GM12878 (cell line): ENCODE measurements around the gene SLC24A3. TPM values are rescaled to one million over a fixed set of nuclear protein-coding genes. Genes with fewer than 3 reads are reported as not detected.

ENCODE experiments used
- ATAC-seq: fragments of 200-7000 bp; cut with Tn5 transposase; 3 replicates; pipeline ENCODE4 v1.9.1; 2020; ENCODE audit warnings: mild to moderate bottlenecking, moderate library complexity
- BruUV-seq: library from RNA; stranded (reverse); fragments of 400-500 nt; replicated peaks from 2 replicates; lab custom pipeline; 2021; lab: Mats Ljungman, UMichigan
- CTCF ChIA-PET: fragments of 300-600 bp; sonication (Branson Sonifier 250); formaldehyde crosslinking; extraction: SDS; loops from one replicate; lab custom pipeline; 2021; ENCODE audit warnings: inconsistent platforms; lab: Yijun Ruan, JAX
- POLR2A ChIA-PET: fragments of 350-600 bp; formaldehyde crosslinking; extraction: SDS; loops from one replicate; lab custom pipeline; 2021; ENCODE audit warnings: inconsistent platforms; lab: Charles Lee
- RAD21 ChIA-PET: fragments of 300-600 bp; sonication (Branson Sonifier 250); formaldehyde crosslinking; loops from one replicate; lab custom pipeline; 2023; ENCODE audit warnings: antibody characterized with exemption; ENCODE audit not compliant: unreplicated experiment; lab: Charles Lee
- SMC1A ChIA-PET: fragments of 300-600 bp; sonication (Branson Sonifier 250); formaldehyde crosslinking; loops from one replicate; lab custom pipeline; 2023; ENCODE audit not compliant: unreplicated experiment, uncharacterized antibody; lab: Charles Lee
- DNase-seq: peaks from one replicate; pipeline ENCODE4 v3.0.0-alpha.2; 2011; ENCODE audit warnings: low read depth, low spot score
- FAIRE-seq: peaks from 3 replicates; lab custom pipeline; 2011; peaks lifted over from hg19 to GRCh38; lab: Jason Lieb, UNC
- H2AFZ ChIP-seq: 2 replicates; pipeline ENCODE4 v1.6.0; 2011; ENCODE audit warnings: low read depth, low read length, control low read depth; ENCODE audit not compliant: control insufficient read depth
- H3K27ac ChIP-seq: 2 replicates; pipeline ENCODE4 v1.5.1; 2011; ENCODE audit warnings: control low read depth; ENCODE audit not compliant: control insufficient read depth, insufficient read depth
- H3K27me3 ChIP-seq, 2 experiments: replicated peaks in 1 of 2; 2 replicates each; pipeline versions ENCODE4 v1.6.0 to v1.6.1; 2011; ENCODE audit warnings: low read length in 1 of 2; ENCODE audit not compliant: control insufficient read depth in 2 of 2, insufficient read depth in 2 of 2
- H3K36me3 ChIP-seq, 2 experiments: 2 replicates each; pipeline ENCODE4 v1.5.1; 2011; ENCODE audit warnings: low read length in 1 of 2; ENCODE audit not compliant: control insufficient read depth in 2 of 2, insufficient read depth in 2 of 2
- H3K4me1 ChIP-seq: 2 replicates; pipeline ENCODE4 v1.6.1; 2011; ENCODE audit warnings: mild to moderate bottlenecking, low read length, moderate library complexity, mixed read lengths; ENCODE audit not compliant: control insufficient read depth, insufficient read depth
- H3K4me2 ChIP-seq: 2 replicates; pipeline ENCODE4 v1.6.0; 2011; ENCODE audit warnings: control low read depth; ENCODE audit not compliant: control insufficient read depth, insufficient read depth
- H3K4me3 ChIP-seq: fragments of 200-600 bp; sonication (generic); 2 replicates; pipeline ENCODE4 v1.5.1; 2016
- H3K79me2 ChIP-seq: 2 replicates; pipeline ENCODE4 v1.6.0; 2011; ENCODE audit warnings: low read length; ENCODE audit not compliant: control insufficient read depth, insufficient read depth
- H3K9ac ChIP-seq: 2 replicates; pipeline ENCODE4 v1.8.0; 2011; ENCODE audit warnings: low read length, control low read depth, mixed read lengths; ENCODE audit not compliant: control insufficient read depth, insufficient read depth
- H3K9me3 ChIP-seq: replicated peaks from 3 replicates; pipeline ENCODE4 v1.5.1; 2011; ENCODE audit warnings: mild to moderate bottlenecking, low read length; ENCODE audit not compliant: control insufficient read depth, insufficient read depth
- H4K20me1 ChIP-seq: 2 replicates; pipeline ENCODE4 v1.6.0; 2011; ENCODE audit not compliant: control insufficient read depth, insufficient read depth
- CEBPB ChIP-seq, 2 experiments: fragments of 150-350 bp in 1 of 2; IDR thresholded peaks; 2 replicates each; pipeline ENCODE4 v1.6.1; 2012 to 2014; ENCODE audit warnings: low read depth in 2 of 2, low read length in 2 of 2, borderline replicate concordance in 1 of 2, inconsistent platforms in 1 of 2
- CEBPZ ChIP-seq: fragments of 150-350 bp; IDR thresholded peaks from 2 replicates; pipeline ENCODE4 v1.6.1; 2016; ENCODE audit warnings: low read depth, low read length
- CTCF ChIP-seq, 3 experiments: IDR thresholded peaks in 2 of 3; conservative IDR thresholded peaks in 1 of 3; 2 replicates each; pipeline ENCODE4 v1.5.1; 2011; ENCODE audit warnings: low read depth in 3 of 3, low read length in 3 of 3, mild to moderate bottlenecking in 3 of 3, control low read depth in 2 of 3, moderate library complexity in 2 of 3, inconsistent platforms in 1 of 3, mixed read lengths in 1 of 3; ENCODE audit not compliant: control insufficient read depth in 2 of 3, insufficient read depth in 1 of 3; ENCODE audit errors: extremely low read depth in 1 of 3
- E2F4 ChIP-seq: IDR thresholded peaks from 2 replicates; pipeline ENCODE4 v1.6.1; 2012; ENCODE audit warnings: low read depth, low read length, improper control_type of control experiment
- IKZF2 ChIP-seq, 2 experiments: fragments of 450-650 bp; IDR thresholded peaks; 2 replicates each; pipeline ENCODE4 v1.6.1; 2017; ENCODE audit warnings: mild to moderate bottlenecking in 2 of 2, moderate library complexity in 2 of 2
- KAT2A ChIP-seq: conservative IDR thresholded peaks from 2 replicates; pipeline ENCODE4 v1.6.1; 2011; ENCODE audit warnings: low read depth, low read length; ENCODE audit not compliant: control insufficient read depth
- MEF2B ChIP-seq: fragments of 450-650 bp; IDR thresholded peaks from 2 replicates; pipeline ENCODE4 v1.6.1; 2018; ENCODE audit warnings: mild to moderate bottlenecking, moderate library complexity; ENCODE audit not compliant: partially characterized antibody, poor library complexity, severe bottlenecking
- PAX5 ChIP-seq: IDR thresholded peaks from 2 replicates; pipeline ENCODE4 v1.6.1; 2011; ENCODE audit warnings: low read depth, low read length, borderline replicate concordance
- SMC3 ChIP-seq: IDR thresholded peaks from 2 replicates; pipeline ENCODE4 v1.6.1; 2011; ENCODE audit warnings: low read length, improper control_type of control experiment, borderline replicate concordance
- STAT1 ChIP-seq: fragments of 450-650 bp; conservative IDR thresholded peaks from 2 replicates; pipeline ENCODE4 v1.6.1; 2014; ENCODE audit warnings: antibody characterized with exemption, mild to moderate bottlenecking
- YY1 ChIP-seq: IDR thresholded peaks from 2 replicates; pipeline ENCODE4 v1.6.1; 2011; ENCODE audit warnings: low read depth, mild to moderate bottlenecking, low read length
- ZNF274 ChIP-seq: IDR thresholded peaks from one replicate; pipeline ENCODE4 v1.8.0; 2011; ENCODE audit not compliant: insufficient read length, insufficient read depth
- WGBS: methylation state at CpG from one replicate; pipeline ENCODE4 v1.1.6; 2016; ENCODE audit warnings: low lambda C conversion rate; ENCODE audit not compliant: insufficient replicate concordance, insufficient coverage; ENCODE audit errors: missing lambda C conversion rate; 5-methylcytosine and 5-hydroxymethylcytosine counted together
- in situ Hi-C: fragments of 300-500 bp; cut with MboI; formaldehyde crosslinking; loops from 9 replicates; pipeline ENCODE4 v1.14.3; 2018; ENCODE audit warnings: mixed read lengths
- intact Hi-C: fragments of 100-400 bp; cut with micrococcal nuclease; formaldehyde crosslinking; loops from one replicate; pipeline ENCODE4 v1.14.2; 2022; ENCODE audit not compliant: unreplicated experiment
- polyA plus RNA-seq, 11 experiments: library from polyadenylated mRNA; depleted of rRNA in 4 of 11; unstranded in 6 of 11; stranded (reverse) in 5 of 11; fragments of >200 nt; fragmentation: Nextera tagmentation in 4 of 11; fragmentation: Illumina TruSeq in 1 of 11; extraction: Ambion mirVana in 4 of 11; extraction: Trizol in 1 of 11; gene quantifications; 1 replicate in 1 of 11; 2 replicates in 10 of 11; pipeline versions ENCODE4 v1.2.1 to v1.2.3, GENCODE V29; 2011 to 2016; ENCODE audit warnings: inconsistent platforms in 2 of 11, missing spikeins in 2 of 11, low read depth in 1 of 11
- total RNA-seq, 4 experiments: library from RNA; depleted of rRNA in 3 of 4; stranded (reverse); fragments of >200 nt in 3 of 4; fragmentation: Illumina TruSeq in 1 of 4; extraction: Trizol in 1 of 4; gene quantifications; 2 replicates each; pipeline versions ENCODE4 v1.2.1 to v1.2.3, GENCODE V29; 2013 to 2021
- TF ChIP-seq, protein P1 (sequence below): IDR thresholded peaks from 2 replicates; pipeline ENCODE4 v1.6.1; 2011; ENCODE audit warnings: low read depth, low read length, improper control_type of control experiment, borderline replicate concordance

SLC24A3 gene
- total and polyA plus RNA-seq, 10 of the 15 experiments (the other 5 are each of a cell fraction or from before 2014, with no cell fraction given) = 0.04 TPM; not detected in 9

GRCh38 chr20:19582782-19583181 is 370.3 kb downstream of the SLC24A3 start (continued):
- TF ChIP-seq, protein P1, sequence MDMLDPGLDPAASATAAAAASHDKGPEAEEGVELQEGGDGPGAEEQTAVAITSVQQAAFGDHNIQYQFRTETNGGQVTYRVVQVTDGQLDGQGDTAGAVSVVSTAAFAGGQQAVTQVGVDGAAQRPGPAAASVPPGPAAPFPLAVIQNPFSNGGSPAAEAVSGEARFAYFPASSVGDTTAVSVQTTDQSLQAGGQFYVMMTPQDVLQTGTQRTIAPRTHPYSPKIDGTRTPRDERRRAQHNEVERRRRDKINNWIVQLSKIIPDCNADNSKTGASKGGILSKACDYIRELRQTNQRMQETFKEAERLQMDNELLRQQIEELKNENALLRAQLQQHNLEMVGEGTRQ = no peak
- TF ChIP-seq KAT2A (no peak), MEF2B (no peak), ZNF274 (no peak), E2F4 (no peak), IKZF2 (IDR thresholded peaks at IDR 0.05) (no peak), STAT1 (no peak)

DNA sequence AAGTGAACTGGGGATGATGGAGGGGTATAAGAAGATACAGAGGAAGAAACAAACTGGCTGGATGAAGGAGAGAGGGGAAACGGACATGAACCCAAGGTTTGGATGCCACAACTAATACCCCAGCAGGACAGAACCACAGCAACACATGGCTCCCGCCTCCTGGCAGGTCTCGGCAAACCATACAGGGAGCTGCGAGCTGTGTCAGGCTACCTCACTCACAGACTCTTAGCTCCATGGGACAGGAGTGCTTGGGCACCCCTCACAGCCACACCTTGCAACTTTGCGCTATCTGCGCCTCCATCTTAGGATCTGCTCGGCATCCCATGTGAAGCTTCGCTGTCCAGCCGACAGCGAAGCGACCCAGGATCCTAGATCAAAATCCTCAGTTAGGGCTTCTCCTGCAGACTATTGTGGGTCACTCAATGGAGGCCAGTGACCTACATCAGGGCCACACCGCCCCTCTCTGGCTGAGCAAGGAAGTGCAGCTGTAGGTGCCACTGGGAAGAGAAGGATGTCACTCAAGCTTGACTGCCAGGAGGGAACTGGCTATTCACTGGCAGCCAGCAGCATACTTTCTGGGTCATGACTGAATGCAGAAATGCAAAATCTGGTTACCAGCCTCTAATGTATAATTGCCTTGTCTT is 371.2 kb downstream of the SLC24A3 start:
- H3K27me3 ChIP-seq = no peaks in the 10 kb centered on the region; a peak in 2 of 4 replicates
- H3K4me3 ChIP-seq = no peak overlapping the region
- WGBS = 70% methylated on average over 12 of the region's 12 CpGs
- no peak overlapping the region for H3K4me2 ChIP-seq
- no peak for DNase-seq
- H3K4me1 ChIP-seq = no peaks in the 10 kb centered on the region
- ATAC-seq = peak; percentile 87
- intact Hi-C loops = loop anchor here (2.0 to 10.0 kb wide), 2 partner anchors 377 to 1169 kb away; no protein-coding TSS in a partner anchor
- no peaks in the 10 kb centered on the region for H3K36me3 ChIP-seq
- no peak overlapping the region for H3K27ac ChIP-seq
- in situ Hi-C loops = loop anchor here (5.0 kb wide), 1 partner anchor 376 kb away; no protein-coding TSS in a partner anchor
- ChIA-PET SMC1A (interaction anchor here (0.5 to 1.5 kb wide), 8 partner anchors 17 to 951 kb away, joined by 3 to 14 read pairs (median 4); no protein-coding TSS in a partner anchor), CTCF (interaction anchor here (0.6 to 3.1 kb wide), 16 partner anchors 9 to 1170 kb away, joined by 3 to 43 read pairs (median 4); no protein-coding TSS in a partner anchor), RAD21 (interaction anchor here (0.6 to 1.3 kb wide), 12 partner anchors 11 to 1171 kb away, joined by 3 to 7 read pairs (median 4); no protein-coding TSS in a partner anchor), POLR2A (no interaction called here)
- no peaks in the 10 kb centered on the region for H3K79me2 ChIP-seq
- H3K9ac ChIP-seq = no peak overlapping the region
- peak; percentile 68 for FAIRE-seq
- no peaks in the 10 kb centered on the region for H4K20me1 ChIP-seq
- no TSS peak for BruUV-seq
- H2AFZ ChIP-seq = no peak overlapping the region
- no peaks in the 10 kb centered on the region for H3K9me3 ChIP-seq
- TF ChIP-seq PAX5 (0 out of 2 replicates have a peak, but pooled peaks have one; percentile 20), SMC3 (peak; percentile 72; the same call in 1 of the 2 replicates), CTCF (IDR thresholded peaks at IDR 0.05 in 2 of 3, conservative IDR thresholded peaks at IDR 0.05 in 1 of 3; ENCODE audit: control insufficient read depth in 2 of 3, extremely low read depth in 1 of 3, insufficient read depth in 1 of 3, low read depth in 3 of 3, low read length in 3 of 3) (peak; percentile 70 to 87 (median 73)), CEBPZ (no peak), YY1 (peak; percentile 80; the same call in 1 of the 2 replicates), CEBPB (IDR thresholded peaks at IDR 0.05; ENCODE audit: borderline replicate concordance in 1 of 2, low read depth in 2 of 2, low read length in 2 of 2) (no peak), MEF2B (no peak)
